HG03103 (cell line): ENCODE measurements around the gene PLSCR5.

Experiments
- ATAC-seq: cut with Tn5 transposase; IDR thresholded peaks from one replicate; pipeline ENCODE4 v1.9.1; 2021; ENCODE audit warnings: low read depth; ENCODE audit not compliant: unreplicated experiment

PLSCR5 gene, protein sequence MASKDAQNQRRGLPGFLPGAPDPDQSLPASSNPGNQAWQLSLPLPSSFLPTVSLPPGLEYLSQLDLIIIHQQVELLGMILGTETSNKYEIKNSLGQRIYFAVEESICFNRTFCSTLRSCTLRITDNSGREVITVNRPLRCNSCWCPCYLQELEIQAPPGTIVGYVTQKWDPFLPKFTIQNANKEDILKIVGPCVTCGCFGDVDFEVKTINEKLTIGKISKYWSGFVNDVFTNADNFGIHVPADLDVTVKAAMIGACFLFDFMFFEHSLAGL

GRCh38 chr3:146605106-146605505 lies at the start of gene PLSCR5:
TSS of gene PLSCR5 (minus strand) at chr3:146605346. CDS start at chr3:146605212, 134 bp downstream.
- ATAC-seq = no peak

GRCh38 chr3:146653978-146654377 lies 48.8 kb upstream of the PLSCR5 start:
- no peak for ATAC-seq

GRCh38 chr3:146650691-146651442 lies 45.7 kb upstream of the PLSCR5 start:
- no peak for ATAC-seq

- no peak for ATAC-seq
Measured at GRCh38 chr3:146646261-146646660, 41.1 kb upstream of the PLSCR5 start.

DNA sequence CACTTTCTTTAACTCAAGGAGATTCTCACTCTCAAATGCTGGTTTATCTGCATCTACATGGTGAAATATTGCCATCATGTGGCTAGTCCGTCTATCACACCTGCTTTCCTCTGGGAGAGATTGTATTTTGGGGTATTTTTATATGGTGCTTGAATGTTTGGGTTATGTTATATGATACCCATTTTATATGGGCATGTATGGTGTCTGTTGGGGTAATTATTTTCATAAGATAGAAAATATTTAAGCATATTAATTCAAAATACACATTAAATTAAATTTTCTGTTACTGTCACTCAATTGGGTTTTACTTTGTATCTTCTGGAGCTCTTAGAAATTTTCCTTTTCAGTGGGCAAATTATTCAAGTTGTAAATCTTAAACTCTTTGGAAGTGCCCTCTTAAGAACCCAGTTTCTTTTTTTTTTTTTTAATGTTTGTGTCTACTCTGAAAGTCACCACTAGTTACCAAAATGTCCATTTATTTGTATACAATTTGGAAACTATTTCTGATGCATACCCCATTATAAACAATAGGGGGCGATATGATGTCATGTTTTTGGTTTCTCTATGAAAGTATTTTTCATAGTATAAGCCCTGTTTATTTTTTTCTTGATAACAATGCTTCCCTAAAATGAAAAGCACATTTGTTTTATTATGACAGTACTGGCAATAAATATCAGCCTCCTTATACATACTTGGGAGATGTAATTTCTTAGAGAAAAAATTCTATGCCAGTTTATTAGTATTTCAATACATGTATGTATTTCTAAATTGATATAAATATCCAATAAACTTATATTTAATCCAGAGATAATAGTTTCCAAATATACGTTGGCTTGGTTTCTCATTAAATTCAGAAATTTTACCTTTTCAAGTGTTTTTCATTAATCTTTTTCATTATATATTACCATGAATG lies 36.1 kb upstream of the PLSCR5 start:
- peak; percentile 88 for ATAC-seq

DNA sequence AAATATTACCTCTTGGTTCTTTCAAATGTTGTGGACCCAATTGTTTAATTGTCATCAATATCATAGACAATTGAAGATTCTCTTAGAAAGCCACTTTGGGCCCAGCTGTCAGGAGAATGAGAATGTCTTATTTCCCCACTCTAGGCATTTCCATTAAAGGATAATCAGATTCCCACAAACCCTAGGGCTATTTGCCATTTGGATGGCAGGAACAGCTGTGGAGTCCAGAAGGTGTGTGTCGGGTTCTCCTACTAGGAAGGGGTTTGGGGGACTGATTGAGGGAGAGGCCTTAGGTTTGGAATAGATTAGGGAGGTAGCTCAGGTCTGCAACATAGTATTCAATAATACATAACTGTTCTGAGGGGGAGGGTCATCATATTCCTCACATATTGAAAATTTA lies 35.2 kb upstream of the PLSCR5 start:
- ATAC-seq = no peak

DNA sequence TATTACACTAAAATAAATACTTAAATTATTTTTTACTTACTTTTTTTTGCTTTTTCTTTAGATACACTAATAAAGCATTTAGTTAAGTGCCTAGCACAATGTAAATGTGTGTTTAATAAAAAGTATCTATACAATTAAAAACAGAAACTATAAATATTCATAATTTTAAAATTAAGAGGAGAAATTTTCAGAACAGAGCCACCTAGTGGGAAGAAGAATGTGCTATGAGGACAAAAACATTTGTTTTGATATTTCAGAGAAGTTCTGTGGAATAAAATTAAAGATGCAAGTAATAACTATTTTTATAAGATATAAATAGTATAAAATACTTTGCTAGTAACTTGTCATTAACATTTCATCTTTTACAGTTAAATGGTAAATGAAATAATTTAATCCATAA lies 33.6 kb upstream of the PLSCR5 start:
- ATAC-seq = no peak

- no peak for ATAC-seq
Measured at GRCh38 chr3:146637871-146638270, 32.7 kb upstream of the PLSCR5 start.

- ATAC-seq = no peak
Measured at GRCh38 chr3:146636881-146637280, 31.7 kb upstream of the PLSCR5 start.

DNA sequence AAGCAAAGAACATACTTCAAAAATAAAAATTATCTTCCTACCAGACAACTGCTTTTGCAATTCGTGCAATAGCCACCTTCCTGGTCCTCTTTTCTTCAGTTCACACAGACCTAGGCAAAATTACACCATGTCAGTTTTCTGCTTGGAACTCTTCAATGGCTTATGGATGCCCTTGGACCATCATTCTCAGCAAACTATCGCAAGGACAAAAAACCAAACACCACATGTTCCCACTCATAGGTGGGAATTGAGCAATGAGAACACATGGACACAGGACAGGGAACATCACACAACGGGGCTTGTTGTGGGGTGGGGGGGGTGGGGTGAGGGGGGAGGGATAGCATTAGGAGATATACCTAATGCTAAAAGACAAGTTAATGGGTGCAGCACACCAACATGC lies 29.2 kb upstream of the PLSCR5 start:
- ATAC-seq = no peak

DNA sequence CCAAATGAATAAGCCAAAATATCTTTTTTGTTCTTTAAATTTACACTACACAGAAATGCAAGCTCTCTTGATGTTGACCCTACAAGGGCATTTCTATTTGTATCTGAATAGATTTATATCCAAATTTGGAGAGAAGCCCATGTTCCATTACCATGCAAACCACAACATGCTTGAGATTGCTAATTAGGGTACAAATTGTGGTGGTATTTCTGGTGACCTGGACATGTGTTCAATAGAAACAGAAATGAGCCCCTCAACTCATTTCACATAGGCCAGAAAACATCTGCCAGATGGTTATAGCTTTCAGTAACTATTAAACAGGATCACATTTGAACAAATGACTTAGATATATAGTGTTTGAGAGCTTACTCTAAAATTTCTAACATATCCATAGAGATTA lies 23.5 kb upstream of the PLSCR5 start:
- no peak for ATAC-seq

DNA sequence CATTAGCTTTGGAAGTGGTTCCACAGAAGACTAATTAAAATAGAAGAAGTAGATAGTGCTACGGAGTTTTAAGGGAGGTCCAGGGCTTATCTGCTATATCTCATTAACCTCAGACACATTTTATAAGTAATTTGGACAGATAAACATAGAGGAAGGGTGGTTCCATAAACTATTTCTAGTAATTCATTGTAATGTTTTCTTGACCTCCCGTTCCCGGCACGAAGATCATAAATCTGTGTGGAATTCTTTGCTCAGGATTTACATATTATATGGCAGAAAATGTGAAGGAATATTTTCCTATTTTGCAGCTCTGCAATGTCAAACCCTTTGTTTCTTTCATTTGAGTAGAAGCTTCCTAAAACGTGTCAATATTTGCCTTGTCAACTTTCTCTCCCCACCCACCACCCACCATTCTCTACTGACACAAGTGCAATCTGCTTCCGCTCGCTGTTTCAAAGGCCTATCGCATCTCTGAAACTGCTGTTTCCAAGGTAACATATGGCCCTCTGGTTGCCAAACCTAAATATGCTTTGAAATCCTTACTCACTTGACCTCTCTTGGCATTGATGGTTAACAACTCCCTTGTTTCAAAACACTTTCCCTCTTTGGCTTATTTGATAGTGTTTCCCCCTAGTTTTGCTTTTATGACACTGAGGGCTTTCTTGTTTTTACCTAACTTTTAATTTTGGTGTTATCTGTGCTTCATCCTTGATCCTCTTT lies 21.4 kb upstream of the PLSCR5 start:
- ATAC-seq = no peak

GRCh38 chr3:146625186-146625775 lies 20.1 kb upstream of the PLSCR5 start:
- peak; percentile 91 for ATAC-seq

DNA sequence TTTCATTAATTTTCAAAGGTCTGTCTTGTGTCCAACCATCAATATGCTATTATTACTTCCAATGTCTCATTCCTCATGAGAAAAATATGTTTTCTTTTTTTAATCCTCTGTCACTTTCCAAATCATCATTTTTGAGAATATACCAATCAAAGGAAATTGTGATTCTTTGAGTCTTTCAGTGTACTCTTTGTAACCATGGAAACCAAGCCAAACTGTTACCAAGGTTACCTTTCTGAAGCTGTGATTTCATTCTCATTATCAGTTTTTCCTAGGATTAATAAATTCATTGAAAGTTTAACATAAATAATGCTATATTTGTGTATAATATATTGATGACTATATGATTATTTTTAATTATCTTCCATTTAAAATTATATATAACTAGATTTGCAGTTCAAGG lies 16.6 kb upstream of the PLSCR5 start:
- ATAC-seq = no peak

- ATAC-seq = no peak
Measured at GRCh38 chr3:146612015-146612414, 6.9 kb upstream of the PLSCR5 start.

DNA sequence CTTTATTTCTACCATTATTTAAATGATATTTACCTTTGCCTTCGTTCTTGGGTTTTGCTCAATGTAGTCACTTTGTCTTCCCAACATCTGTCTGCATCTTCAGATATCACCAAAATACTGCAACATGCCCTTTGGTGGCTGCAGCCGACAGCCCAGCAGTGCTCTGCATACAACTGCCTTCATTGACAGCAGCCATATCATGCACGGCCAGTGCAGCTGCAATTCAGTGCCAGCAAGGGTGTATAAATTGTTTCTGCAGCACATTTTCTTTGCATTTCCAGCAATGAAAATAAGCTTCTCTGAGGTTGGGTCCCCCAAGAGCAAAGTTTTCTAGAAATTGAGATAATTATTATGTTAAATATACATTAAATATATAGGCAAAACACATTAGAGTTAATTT lies 6.0 kb upstream of the PLSCR5 start:
- no peak for ATAC-seq

DNA sequence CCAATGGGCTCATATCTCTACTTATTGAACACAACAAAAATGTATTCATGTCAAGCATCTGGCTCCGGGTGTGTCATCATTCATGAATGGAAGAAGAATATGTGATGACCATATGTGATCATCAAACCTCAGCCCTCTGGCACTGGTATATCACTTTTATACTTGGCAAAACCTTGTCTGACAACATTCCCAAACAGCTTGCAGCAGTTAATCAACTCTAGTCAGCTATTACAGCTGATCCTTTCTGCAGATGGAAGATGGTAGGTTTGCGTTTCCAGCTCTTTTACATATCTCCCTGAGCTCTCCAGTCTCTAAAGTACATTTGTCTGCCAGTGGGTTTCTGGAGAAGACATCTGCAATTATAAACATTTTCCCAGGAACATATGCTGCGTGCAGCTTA lies 6.6 kb downstream of the PLSCR5 start:
- ATAC-seq = no peak

DNA sequence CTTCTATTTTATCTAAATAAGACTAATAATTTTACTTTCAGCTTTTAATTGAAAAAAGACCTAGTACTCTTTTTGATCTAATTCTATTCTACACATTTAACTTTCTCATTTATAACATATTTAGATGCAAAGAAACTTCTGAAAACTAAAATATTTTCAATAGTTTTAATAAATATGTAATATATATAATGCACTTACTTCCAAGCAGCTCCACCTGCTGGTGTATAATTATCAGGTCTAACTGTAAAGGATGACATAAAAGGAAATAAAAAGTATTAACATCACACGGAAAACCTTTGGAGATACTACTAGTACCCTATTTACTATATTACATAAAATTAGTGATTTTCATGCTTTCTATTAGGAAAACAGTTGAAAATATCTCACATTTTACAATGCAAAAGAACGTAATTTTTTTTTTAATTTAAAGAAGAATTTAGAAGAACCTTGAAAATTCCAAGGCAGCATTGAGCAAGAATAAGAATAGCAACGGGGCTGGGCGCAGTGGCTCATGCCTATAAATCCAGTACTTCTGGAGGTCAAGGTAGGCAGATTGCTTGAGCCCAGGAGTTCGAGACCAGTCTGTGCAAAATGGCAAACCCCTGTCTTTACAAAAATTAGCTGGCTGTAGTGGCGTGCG lies 10.2 kb downstream of the PLSCR5 start:
- ATAC-seq = no peak

DNA sequence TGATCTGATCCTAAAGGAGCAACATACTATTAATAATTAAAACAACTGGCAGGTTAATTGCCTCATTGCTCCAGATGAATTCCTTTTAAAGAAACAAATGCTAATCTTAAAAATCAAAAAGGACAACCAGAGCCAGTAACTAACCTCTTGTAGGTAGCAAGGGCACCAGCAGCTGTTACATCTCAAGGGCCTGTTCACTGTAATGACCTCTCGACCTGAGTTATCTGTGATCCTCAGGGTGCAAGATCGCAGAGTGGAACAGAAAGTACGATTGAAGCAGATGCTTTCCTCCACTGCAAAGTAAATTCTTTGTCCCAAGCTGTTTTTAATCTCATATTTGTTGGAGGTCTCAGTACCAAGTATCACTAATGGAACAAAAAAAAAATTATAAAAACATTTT lies 11.4 kb downstream of the PLSCR5 start:
- ATAC-seq = no peak

DNA sequence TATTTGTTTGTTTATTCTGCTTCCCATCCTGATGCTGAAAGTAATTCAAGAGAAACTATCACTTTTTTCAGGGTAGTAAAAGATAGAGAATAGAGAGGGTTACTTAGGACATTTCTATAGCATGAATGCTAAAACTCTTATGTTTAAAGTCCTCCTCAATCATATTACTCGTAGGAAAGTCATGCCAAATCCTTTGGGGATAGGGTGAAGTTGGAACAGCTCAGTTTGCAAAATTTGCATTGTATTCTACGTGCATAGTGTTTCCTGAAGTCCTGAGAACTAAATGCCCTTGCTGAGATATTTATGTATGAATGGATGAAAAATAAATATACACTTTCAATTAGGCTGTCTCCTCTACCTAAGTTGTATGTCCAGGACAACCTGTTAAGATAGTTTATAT lies 14.6 kb downstream of the PLSCR5 start:
- no peak for ATAC-seq
